Cardiac atrium fibroblast (primary cell): ENCODE results near the gene POC1A. TPM values are rescaled to one million over a fixed set of nuclear protein-coding genes. Genes with fewer than 3 reads are reported as not detected.

Experiments used
- total RNA-seq: library from RNA; depleted of rRNA; stranded (reverse); fragments of >200 nt; gene quantifications from 2 replicates; pipeline ENCODE4 v1.2.3, GENCODE V29; 2015

Gene POC1A
- total RNA-seq = 1.1 and 4.7 TPM in 2 replicates

GRCh38 chr3:52154135-52155094, at the start of gene POC1A:
POC1A (minus strand) TSS chr3:52154423; CDS start chr3:52154372, 51 bp downstream.

GRCh38 chr3:52197842-52198625, 43.8 kb upstream of the POC1A start, which contains the start of gene ALAS1:
ALAS1 (plus strand) TSS chr3:52198160; CDS start chr3:52199242, 1,082 bp downstream.

GRCh38 chr3:52056521-52056967, 97.7 kb downstream of the POC1A start, which contains the start of gene DUSP7:
DUSP7 (minus strand) TSS chr3:52056571; CDS start chr3:52056366, 205 bp downstream.

Other genes with a start within 250 kb of the POC1A start
- 21.1 and 23.0 TPM in 2 replicates for gene RRP9, start 212.5 kb downstream of the POC1A start, total RNA-seq
- 20.4 and 31.6 TPM in 2 replicates for gene PARP3, start 212.1 kb downstream of the POC1A start, total RNA-seq
- not detected in 2 replicates for gene GPR62, start 199.0 kb downstream of the POC1A start, total RNA-seq
- gene PCBP4, start 187.0 kb downstream of the POC1A start, total RNA-seq = 27.5 and 50.2 TPM in 2 replicates
- gene ABHD14B, start 180.4 kb downstream of the POC1A start, total RNA-seq = 43.5 and 44.7 TPM in 2 replicates
- 20.7 and 29.2 TPM in 2 replicates for gene ABHD14A, start 179.4 kb downstream of the POC1A start, total RNA-seq
- 52.7 and 73.5 TPM in 2 replicates for gene ACY1, start 170.9 kb downstream of the POC1A start, total RNA-seq
- gene RPL29, start 158.5 kb downstream of the POC1A start, total RNA-seq = 1,720 and 2,013 TPM in 2 replicates
- gene DUSP7, start 97.9 kb downstream of the POC1A start, total RNA-seq = 12.2 and 17.1 TPM in 2 replicates
- gene ALAS1, start 43.7 kb upstream of the POC1A start, total RNA-seq = 22.7 and 29.6 TPM in 2 replicates
- not detected in 2 replicates for gene TLR9, start 71.2 kb upstream of the POC1A start, total RNA-seq
- gene TWF2, start 84.7 kb upstream of the POC1A start, total RNA-seq = 113 and 128 TPM in 2 replicates
- 11.7 and 12.5 TPM in 2 replicates for gene PPM1M, start 91.3 kb upstream of the POC1A start, total RNA-seq
- gene WDR82, start 124.2 kb upstream of the POC1A start, total RNA-seq = 44.7 and 49.6 TPM in 2 replicates
- 6.7 and 8.4 TPM in 2 replicates for gene GLYCTK, start 133.4 kb upstream of the POC1A start, total RNA-seq
- 2.3 and 2.9 TPM in 2 replicates for gene DNAH1, start 161.9 kb upstream of the POC1A start, total RNA-seq